ENCODE data around the gene ARHGAP42. TPM values are rescaled to one million over a fixed set of nuclear protein-coding genes. Genes with fewer than 3 reads are reported as not detected.

ARHGAP42 gene
- total and polyA plus RNA-seq, 8 donors, result 0.76 to 4.9 (median 1.8) TPM

DNA sequence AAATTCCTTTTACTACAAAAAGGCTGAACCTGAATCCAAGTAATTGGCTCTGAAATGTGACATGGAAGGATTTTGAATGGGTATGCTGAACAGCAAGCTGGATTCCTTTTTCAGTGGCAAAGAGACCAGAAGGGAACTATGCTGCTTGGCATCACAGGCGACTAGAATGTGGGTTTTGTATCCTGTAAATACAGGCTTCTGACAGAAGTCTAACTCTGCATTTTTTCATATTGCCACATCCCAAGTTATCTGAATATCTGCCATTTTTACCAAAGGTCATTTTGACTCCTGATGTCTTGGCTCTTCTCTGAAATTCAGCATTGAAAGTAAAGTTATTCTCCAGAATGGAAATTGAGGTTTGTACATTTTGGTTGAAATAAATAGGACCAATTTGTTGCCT, 145.7 kb downstream of the ARHGAP42 start:
- Histone ChIP-seq H3K27ac (no peak overlapping the region), H3K4me3 (no peak overlapping the region), H3K36me3 (no peaks in the 10 kb centered on the region), H3K4me1 (no peaks in the 10 kb centered on the region), H3K9me3 (no peaks in the 10 kb centered on the region), H3K27me3 (no peaks in the 10 kb centered on the region)
- no peak for TF ChIP-seq CTCF (IDR thresholded peaks at IDR 0.05)
- WGBS, 2 donors, result 81 to 93% methylated on average over 1 of the region's 1 CpG
- FAIRE-seq, result no peak
- DNase-seq, result no peak
- intact Hi-C loops (cut with DNase I), result no loop called here
- no peak for ATAC-seq

- H3K36me3 ChIP-seq, result no peaks in the 10 kb centered on the region
- no peaks in the 10 kb centered on the region for H3K4me1 ChIP-seq
- no peak overlapping the region for H3K27ac ChIP-seq
- TF ChIP-seq CTCF (IDR thresholded peaks at IDR 0.05), result no peak
- ATAC-seq (no peak), FAIRE-seq (no peak), DNase-seq (no peak)
- no peak overlapping the region for H3K4me3 ChIP-seq
- H3K27me3 ChIP-seq, result no peaks in the 10 kb centered on the region
- intact Hi-C loops (cut with DNase I), result no loop called here
- no peaks in the 10 kb centered on the region for H3K9me3 ChIP-seq
Observed at GRCh38 chr11:100833276-100833675, 146.2 kb downstream of the ARHGAP42 start.

- FAIRE-seq (no peak), DNase-seq (no peak), ATAC-seq (no peak)
- H3K36me3 ChIP-seq, result no peaks in the 10 kb centered on the region
- no peak overlapping the region for H3K27ac ChIP-seq
- intact Hi-C loops (cut with DNase I), result no loop called here
- TF ChIP-seq CTCF (IDR thresholded peaks at IDR 0.05), result no peak
- 17 to 26% methylated on average over 1 of the region's 1 CpG for WGBS, 2 donors
- H3K4me3 ChIP-seq, result no peak overlapping the region
- no peaks in the 10 kb centered on the region for H3K27me3 ChIP-seq
- no peaks in the 10 kb centered on the region for H3K4me1 ChIP-seq
- no peaks in the 10 kb centered on the region for H3K9me3 ChIP-seq
Observed at GRCh38 chr11:100835854-100836253, 148.8 kb downstream of the ARHGAP42 start.

DNA sequence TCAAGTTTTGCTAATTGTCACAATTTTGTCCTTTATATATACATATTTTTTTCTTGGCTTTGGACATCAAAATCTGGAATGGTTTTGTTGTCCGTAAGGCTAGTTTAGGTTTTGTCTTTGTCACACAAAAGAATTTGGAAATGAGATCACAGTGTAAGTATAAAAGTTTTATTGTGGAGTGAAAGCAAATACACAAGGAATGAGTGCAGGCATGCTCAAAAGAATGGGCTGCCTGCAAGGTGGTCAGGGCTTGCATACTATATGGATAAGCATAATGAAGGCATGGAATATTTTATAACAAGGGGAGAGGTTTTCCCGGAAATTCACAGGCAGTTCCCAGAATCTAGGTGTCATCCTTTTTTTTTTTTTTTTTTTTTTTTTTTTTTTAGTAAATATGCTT, 150.2 kb downstream of the ARHGAP42 start:
- FAIRE-seq, result no peak
- Histone ChIP-seq H3K9me3 (no peaks in the 10 kb centered on the region), H3K4me1 (no peaks in the 10 kb centered on the region), H3K27me3 (no peaks in the 10 kb centered on the region), H3K27ac (no peak overlapping the region), H3K36me3 (no peaks in the 10 kb centered on the region), H3K4me3 (no peak overlapping the region)
- ATAC-seq, result no peak
- no peak for TF ChIP-seq CTCF (IDR thresholded peaks at IDR 0.05)
- intact Hi-C loops (cut with DNase I), result no loop called here
- DNase-seq, result no peak
- WGBS, 2 donors, result 79 to 86% methylated on average over 2 of the region's 2 CpGs

- TF ChIP-seq CTCF (IDR thresholded peaks at IDR 0.05), result no peak
- no peaks in the 10 kb centered on the region for H3K27me3 ChIP-seq
- intact Hi-C loops (cut with DNase I), result no loop called here
- ATAC-seq (no peak), DNase-seq (no peak), FAIRE-seq (no peak)
- H3K36me3 ChIP-seq, result no peaks in the 10 kb centered on the region
- H3K4me3 ChIP-seq, result no peak overlapping the region
- H3K9me3 ChIP-seq, result no peaks in the 10 kb centered on the region
- no peak overlapping the region for H3K27ac ChIP-seq
- H3K4me1 ChIP-seq, result no peaks in the 10 kb centered on the region
- 74 to 80% methylated on average over 4 of the region's 4 CpGs for WGBS, 2 donors
Observed at GRCh38 chr11:100841711-100842407, 154.8 kb downstream of the ARHGAP42 start.
